WTC11 (cell line): ENCODE results near the gene KCNIP4. TPM values are rescaled to one million over a fixed set of nuclear protein-coding genes. Genes with fewer than 3 reads are reported as not detected.

Experiments
- ATAC-seq: fragments of 200-7000 bp; cut with Tn5 transposase; 2 replicates; pipeline ENCODE4 v1.10.0; 2021; ENCODE audit warnings: mild to moderate bottlenecking, moderate library complexity
- CTCF ChIA-PET: fragments of 300-600 bp; sonication (Branson Sonifier 250); formaldehyde crosslinking; loops from one replicate; lab custom pipeline; 2021; ENCODE audit warnings: antibody characterized with exemption; lab: Charles Lee
- POLR2A ChIA-PET: fragments of 350-600 bp; sonication (Branson Sonifier 250); formaldehyde crosslinking; loops from one replicate; lab custom pipeline; 2021; ENCODE audit warnings: antibody characterized with exemption; lab: Charles Lee
- DNase-seq: peaks from one replicate; pipeline ENCODE4 v3.0.0; 2021; ENCODE audit warnings: low spot score
- H3K27ac Mint-ChIP-seq: 2 replicates; pipeline ENCODE4 v1.8.0; 2021; ENCODE audit warnings: mixed read lengths
- H3K27me3 Mint-ChIP-seq: 2 replicates; pipeline ENCODE4 v1.8.0; 2021; ENCODE audit warnings: low read depth, mild to moderate bottlenecking, moderate library complexity, mixed read lengths
- H3K36me3 Mint-ChIP-seq: 2 replicates; pipeline ENCODE4 v1.8.0; 2021; ENCODE audit warnings: mixed read lengths
- H3K4me1 Mint-ChIP-seq: 2 replicates; pipeline ENCODE4 v1.8.0; 2022; ENCODE audit warnings: mixed read lengths
- H3K4me3 Mint-ChIP-seq: 2 replicates; pipeline ENCODE4 v1.8.0; 2021; ENCODE audit warnings: mild to moderate bottlenecking, moderate library complexity, mixed read lengths
- H3K9me3 Mint-ChIP-seq: 2 replicates; pipeline ENCODE4 v1.8.0; 2021; ENCODE audit warnings: mixed read lengths
- ATF3 ChIP-seq: sonication (generic); formaldehyde crosslinking; conservative IDR thresholded peaks from 2 replicates; pipeline ENCODE4 v1.8.1; 2022; ENCODE audit warnings: mild to moderate bottlenecking, missing genetic modification reagents
- EMX1 ChIP-seq: fragments of 250-450 bp; sonication (Bioruptor Pico); IDR thresholded peaks from 2 replicates; pipeline ENCODE4 v1.8.0; 2021; ENCODE audit warnings: mild to moderate bottlenecking
- HMGA2 ChIP-seq: fragments of 250-450 bp; sonication (Bioruptor Pico); IDR thresholded peaks from 2 replicates; pipeline ENCODE4 v1.4.0; 2021; ENCODE audit warnings: mild to moderate bottlenecking, moderate library complexity
- NFYB ChIP-seq: sonication (generic); formaldehyde crosslinking; conservative IDR thresholded peaks from 2 replicates; pipeline ENCODE4 v1.8.0; 2022; ENCODE audit warnings: low read depth, missing genetic modification reagents
- RORB ChIP-seq: fragments of 250-450 bp; sonication (Bioruptor Pico); IDR thresholded peaks from 2 replicates; pipeline ENCODE4 v1.9.0; 2021; ENCODE audit warnings: mild to moderate bottlenecking
- TEAD4 ChIP-seq: sonication (generic); formaldehyde crosslinking; IDR thresholded peaks from 2 replicates; pipeline ENCODE4 v1.8.0; 2022; ENCODE audit warnings: mild to moderate bottlenecking, missing genetic modification reagents
- TP53 ChIP-seq: sonication (generic); formaldehyde crosslinking; IDR thresholded peaks from 2 replicates; pipeline ENCODE4 v1.8.1; 2023; ENCODE audit warnings: mild to moderate bottlenecking, missing genetic modification reagents
- USF2 ChIP-seq: sonication (generic); formaldehyde crosslinking; IDR thresholded peaks from 2 replicates; pipeline ENCODE4 v1.8.1; 2023; ENCODE audit warnings: mild to moderate bottlenecking, missing genetic modification reagents, moderate library complexity
- ZNF219 ChIP-seq: sonication (generic); formaldehyde crosslinking; IDR thresholded peaks from 2 replicates; pipeline ENCODE4 v1.8.0; 2023; ENCODE audit warnings: missing genetic modification reagents, mild to moderate bottlenecking, borderline replicate concordance
- ZNF263 ChIP-seq: sonication (generic); formaldehyde crosslinking; IDR thresholded peaks from 2 replicates; pipeline ENCODE4 v1.8.1; 2022; ENCODE audit warnings: low read depth, mild to moderate bottlenecking, moderate library complexity, missing genetic modification reagents
- ZNF396 ChIP-seq: fragments of 250-450 bp; sonication (Bioruptor Pico); IDR thresholded peaks from 2 replicates; pipeline ENCODE4 v1.8.0; 2021; ENCODE audit warnings: mild to moderate bottlenecking, moderate library complexity, borderline replicate concordance
- total RNA-seq: library from RNA; stranded (reverse); gene quantifications from 3 replicates; pipeline ENCODE4 v1.2.3, GENCODE V29; 2021
- TF ChIP-seq, protein P1 (sequence below): fragments of 250-450 bp; sonication (Bioruptor Pico); IDR thresholded peaks from 2 replicates; pipeline ENCODE4 v1.9.0; 2021; ENCODE audit warnings: mild to moderate bottlenecking
- TF ChIP-seq, protein P2 (sequence below): sonication (generic); formaldehyde crosslinking; IDR thresholded peaks from 2 replicates; pipeline ENCODE4 v1.8.1; 2022; ENCODE audit warnings: mild to moderate bottlenecking, moderate library complexity, missing genetic modification reagents
- TF ChIP-seq, protein P3 (sequence below): fragments of 250-450 bp; sonication (Bioruptor Pico); IDR thresholded peaks from 2 replicates; pipeline ENCODE4 v1.9.0; 2021; ENCODE audit warnings: mild to moderate bottlenecking, borderline replicate concordance
- TF ChIP-seq, protein P4 (sequence below): fragments of 250-450 bp; sonication (Bioruptor Pico); conservative IDR thresholded peaks from 2 replicates; pipeline ENCODE4 v1.9.0; 2021; ENCODE audit warnings: mild to moderate bottlenecking
- TF ChIP-seq, protein P5 (sequence below): sonication (generic); formaldehyde crosslinking; IDR thresholded peaks from 2 replicates; pipeline ENCODE4 v1.8.1; 2022; ENCODE audit warnings: mild to moderate bottlenecking, missing genetic modification reagents, moderate library complexity, borderline replicate concordance

KCNIP4 gene
- total RNA-seq, 1 experiment from 2014 or later, result not detected

GRCh38 chr4:21652508-21653231, 295.9 kb downstream of the KCNIP4 start:
- no peaks in the 10 kb centered on the region for H3K27me3 Mint-ChIP-seq
- no peaks in the 10 kb centered on the region for H3K36me3 Mint-ChIP-seq
- DNase-seq (no peak), ATAC-seq (no peak)
- H3K9me3 Mint-ChIP-seq, result peaks cover 19% of the 10 kb centered on the region
- H3K4me1 Mint-ChIP-seq, result no peaks in the 10 kb centered on the region
- no peak for TF ChIP-seq ZNF219 (CRISPR knock-in tag)
- TF ChIP-seq, protein P1, sequence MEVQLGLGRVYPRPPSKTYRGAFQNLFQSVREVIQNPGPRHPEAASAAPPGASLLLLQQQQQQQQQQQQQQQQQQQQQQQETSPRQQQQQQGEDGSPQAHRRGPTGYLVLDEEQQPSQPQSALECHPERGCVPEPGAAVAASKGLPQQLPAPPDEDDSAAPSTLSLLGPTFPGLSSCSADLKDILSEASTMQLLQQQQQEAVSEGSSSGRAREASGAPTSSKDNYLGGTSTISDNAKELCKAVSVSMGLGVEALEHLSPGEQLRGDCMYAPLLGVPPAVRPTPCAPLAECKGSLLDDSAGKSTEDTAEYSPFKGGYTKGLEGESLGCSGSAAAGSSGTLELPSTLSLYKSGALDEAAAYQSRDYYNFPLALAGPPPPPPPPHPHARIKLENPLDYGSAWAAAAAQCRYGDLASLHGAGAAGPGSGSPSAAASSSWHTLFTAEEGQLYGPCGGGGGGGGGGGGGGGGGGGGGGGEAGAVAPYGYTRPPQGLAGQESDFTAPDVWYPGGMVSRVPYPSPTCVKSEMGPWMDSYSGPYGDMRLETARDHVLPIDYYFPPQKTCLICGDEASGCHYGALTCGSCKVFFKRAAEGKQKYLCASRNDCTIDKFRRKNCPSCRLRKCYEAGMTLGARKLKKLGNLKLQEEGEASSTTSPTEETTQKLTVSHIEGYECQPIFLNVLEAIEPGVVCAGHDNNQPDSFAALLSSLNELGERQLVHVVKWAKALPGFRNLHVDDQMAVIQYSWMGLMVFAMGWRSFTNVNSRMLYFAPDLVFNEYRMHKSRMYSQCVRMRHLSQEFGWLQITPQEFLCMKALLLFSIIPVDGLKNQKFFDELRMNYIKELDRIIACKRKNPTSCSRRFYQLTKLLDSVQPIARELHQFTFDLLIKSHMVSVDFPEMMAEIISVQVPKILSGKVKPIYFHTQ, result no peak
- TF ChIP-seq RORB (CRISPR knock-in tag), result no peak
- TF ChIP-seq ATF3, result no peak
- no peak for TF ChIP-seq NFYB (CRISPR knock-in tag)
- no peak for TF ChIP-seq ZNF263 (CRISPR knock-in tag)
- TF ChIP-seq TP53, result no peak
- TF ChIP-seq ZNF396 (CRISPR knock-in tag), result no peak
- TF ChIP-seq, protein P2, sequence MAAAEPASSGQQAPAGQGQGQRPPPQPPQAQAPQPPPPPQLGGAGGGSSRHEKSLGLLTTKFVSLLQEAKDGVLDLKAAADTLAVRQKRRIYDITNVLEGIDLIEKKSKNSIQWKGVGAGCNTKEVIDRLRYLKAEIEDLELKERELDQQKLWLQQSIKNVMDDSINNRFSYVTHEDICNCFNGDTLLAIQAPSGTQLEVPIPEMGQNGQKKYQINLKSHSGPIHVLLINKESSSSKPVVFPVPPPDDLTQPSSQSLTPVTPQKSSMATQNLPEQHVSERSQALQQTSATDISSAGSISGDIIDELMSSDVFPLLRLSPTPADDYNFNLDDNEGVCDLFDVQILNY (CRISPR knock-in tag), result no peak
- no peak for TF ChIP-seq TEAD4
- TF ChIP-seq HMGA2 (CRISPR knock-in tag), result no peak
- TF ChIP-seq, protein P3, sequence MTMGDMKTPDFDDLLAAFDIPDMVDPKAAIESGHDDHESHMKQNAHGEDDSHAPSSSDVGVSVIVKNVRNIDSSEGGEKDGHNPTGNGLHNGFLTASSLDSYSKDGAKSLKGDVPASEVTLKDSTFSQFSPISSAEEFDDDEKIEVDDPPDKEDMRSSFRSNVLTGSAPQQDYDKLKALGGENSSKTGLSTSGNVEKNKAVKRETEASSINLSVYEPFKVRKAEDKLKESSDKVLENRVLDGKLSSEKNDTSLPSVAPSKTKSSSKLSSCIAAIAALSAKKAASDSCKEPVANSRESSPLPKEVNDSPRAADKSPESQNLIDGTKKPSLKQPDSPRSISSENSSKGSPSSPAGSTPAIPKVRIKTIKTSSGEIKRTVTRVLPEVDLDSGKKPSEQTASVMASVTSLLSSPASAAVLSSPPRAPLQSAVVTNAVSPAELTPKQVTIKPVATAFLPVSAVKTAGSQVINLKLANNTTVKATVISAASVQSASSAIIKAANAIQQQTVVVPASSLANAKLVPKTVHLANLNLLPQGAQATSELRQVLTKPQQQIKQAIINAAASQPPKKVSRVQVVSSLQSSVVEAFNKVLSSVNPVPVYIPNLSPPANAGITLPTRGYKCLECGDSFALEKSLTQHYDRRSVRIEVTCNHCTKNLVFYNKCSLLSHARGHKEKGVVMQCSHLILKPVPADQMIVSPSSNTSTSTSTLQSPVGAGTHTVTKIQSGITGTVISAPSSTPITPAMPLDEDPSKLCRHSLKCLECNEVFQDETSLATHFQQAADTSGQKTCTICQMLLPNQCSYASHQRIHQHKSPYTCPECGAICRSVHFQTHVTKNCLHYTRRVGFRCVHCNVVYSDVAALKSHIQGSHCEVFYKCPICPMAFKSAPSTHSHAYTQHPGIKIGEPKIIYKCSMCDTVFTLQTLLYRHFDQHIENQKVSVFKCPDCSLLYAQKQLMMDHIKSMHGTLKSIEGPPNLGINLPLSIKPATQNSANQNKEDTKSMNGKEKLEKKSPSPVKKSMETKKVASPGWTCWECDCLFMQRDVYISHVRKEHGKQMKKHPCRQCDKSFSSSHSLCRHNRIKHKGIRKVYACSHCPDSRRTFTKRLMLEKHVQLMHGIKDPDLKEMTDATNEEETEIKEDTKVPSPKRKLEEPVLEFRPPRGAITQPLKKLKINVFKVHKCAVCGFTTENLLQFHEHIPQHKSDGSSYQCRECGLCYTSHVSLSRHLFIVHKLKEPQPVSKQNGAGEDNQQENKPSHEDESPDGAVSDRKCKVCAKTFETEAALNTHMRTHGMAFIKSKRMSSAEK (CRISPR knock-in tag), result no peak
- no peak for TF ChIP-seq USF2 (CRISPR knock-in tag)
- TF ChIP-seq EMX1 (CRISPR knock-in tag), result no peak
- TF ChIP-seq, protein P4, sequence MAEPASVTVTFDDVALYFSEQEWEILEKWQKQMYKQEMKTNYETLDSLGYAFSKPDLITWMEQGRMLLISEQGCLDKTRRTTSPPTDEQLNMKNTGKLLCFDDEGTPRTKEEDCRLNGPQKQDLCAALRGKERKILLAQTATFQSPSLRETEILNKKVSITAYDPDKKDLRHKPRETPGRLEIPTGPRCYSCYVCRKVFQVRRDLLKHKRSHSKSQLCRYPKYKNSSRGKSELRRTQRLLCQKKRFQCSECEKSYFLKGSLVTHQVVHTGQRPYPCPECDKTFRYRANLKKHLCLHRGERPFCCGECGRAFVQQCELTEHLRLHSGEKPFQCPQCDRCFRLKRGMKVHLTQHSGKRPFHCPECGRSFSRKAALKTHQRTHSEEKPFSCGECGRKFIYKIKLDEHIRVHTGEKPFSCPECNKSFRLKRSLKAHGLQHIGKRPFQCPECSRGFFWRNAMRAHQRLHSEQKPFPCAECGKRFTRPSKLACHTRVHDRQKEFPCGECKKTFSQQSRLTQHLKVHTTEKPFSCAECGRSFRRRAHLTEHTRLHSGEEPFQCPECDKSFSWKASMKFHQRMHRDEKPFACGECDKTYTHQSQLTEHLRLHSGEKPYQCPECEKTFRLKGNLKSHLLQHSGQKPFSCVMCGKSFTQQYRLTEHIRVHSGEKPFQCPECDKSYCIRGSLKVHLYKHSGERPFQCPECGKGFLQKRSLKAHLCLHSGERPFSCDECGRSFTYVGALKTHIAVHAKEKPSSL, result no peak
- TF ChIP-seq, protein P5, sequence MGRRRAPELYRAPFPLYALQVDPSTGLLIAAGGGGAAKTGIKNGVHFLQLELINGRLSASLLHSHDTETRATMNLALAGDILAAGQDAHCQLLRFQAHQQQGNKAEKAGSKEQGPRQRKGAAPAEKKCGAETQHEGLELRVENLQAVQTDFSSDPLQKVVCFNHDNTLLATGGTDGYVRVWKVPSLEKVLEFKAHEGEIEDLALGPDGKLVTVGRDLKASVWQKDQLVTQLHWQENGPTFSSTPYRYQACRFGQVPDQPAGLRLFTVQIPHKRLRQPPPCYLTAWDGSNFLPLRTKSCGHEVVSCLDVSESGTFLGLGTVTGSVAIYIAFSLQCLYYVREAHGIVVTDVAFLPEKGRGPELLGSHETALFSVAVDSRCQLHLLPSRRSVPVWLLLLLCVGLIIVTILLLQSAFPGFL (CRISPR knock-in tag), result no peak
- CTCF ChIA-PET, result no interaction called here
- no peak overlapping the region for H3K27ac Mint-ChIP-seq
- POLR2A ChIA-PET, result no interaction called here
- H3K4me3 Mint-ChIP-seq, result no peak overlapping the region
